GM19099 (cell line): ENCODE measurements around the gene OSTN.

Source experiments
- POLR2A ChIP-seq: IDR thresholded peaks from 3 replicates; pipeline ENCODE4 v1.6.1; 2011; ENCODE audit warnings: low read depth; ENCODE audit not compliant: insufficient read length; ENCODE audit errors: extremely low read depth

The OSTN gene

DNA sequence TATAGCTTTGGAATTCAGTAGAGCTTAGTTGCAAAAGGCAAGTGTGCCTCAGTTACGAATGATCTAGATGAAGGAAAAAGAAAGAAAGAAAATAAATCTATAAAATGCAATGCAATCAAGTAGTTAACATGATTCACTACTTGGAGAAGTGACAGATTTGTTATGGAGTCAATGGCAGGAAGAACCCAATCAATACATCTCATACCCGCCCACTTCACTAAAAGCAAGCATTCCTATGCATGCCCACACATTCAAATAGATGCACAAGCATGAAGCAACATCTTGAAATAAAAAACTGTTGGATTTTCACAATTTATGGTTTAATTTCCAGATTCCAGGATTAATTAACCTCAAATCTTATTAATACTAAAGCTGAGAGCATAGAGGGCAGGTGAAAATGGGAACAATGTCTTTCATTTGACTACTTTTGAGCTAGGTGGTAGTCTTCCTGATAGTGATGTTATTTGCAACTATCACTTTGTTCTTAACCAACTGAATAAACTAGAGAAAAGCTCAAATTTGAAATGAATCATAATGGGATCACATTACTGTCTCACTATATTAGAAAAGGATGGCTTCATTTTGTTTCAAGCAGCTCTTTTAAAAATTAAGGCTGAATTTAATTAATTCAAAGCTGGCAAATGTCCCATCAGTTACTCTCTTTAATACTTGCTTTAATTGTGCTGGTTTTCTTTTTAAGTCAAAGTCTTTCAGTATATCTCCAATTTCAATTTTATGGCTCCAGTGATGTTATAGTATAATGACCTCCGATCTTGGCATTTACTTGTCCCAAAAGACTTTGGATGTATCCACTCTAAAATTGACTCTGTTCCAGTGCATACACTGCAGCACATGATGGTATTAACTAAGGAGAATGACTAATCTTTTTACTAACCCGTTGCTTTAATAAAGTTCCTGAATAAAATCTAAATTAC is 83.5 kb downstream of the OSTN start:
- TF ChIP-seq POLR2A = no peak

- TF ChIP-seq POLR2A = no peak
Measured at GRCh38 chr3:191283400-191283799, 84.4 kb downstream of the OSTN start.

DNA sequence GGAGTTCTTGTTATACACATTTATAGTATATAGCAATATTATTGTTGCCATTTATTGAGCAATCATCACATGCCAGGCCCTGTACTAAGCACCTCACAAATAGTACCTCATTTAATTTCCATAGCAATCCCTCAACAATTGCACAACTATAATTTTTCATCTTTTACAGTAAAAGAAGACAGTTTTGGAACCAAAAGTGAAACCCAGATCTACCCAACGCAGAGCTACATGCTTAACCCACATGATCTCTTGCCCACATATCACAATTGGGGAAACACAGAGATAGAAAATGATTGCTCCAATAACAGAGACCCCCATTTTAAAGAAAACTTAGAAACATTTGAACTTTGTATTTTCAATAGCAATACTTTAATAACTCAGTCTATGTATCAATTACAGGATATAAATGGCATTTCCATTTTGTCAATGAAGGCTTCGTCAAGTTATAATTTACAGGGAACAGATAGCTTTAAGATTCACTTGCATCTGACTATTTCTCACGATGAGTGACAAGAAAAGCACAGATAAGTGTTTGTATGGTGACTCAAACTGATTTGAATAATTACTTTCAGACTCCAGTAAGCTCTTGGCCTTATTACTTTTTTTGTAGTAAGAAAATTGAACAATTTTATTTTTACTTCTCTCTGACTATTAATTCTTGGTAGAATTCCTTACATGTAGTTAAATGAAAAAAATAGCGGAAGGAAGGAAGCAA is 91.4 kb downstream of the OSTN start:
- TF ChIP-seq POLR2A = no peak

DNA sequence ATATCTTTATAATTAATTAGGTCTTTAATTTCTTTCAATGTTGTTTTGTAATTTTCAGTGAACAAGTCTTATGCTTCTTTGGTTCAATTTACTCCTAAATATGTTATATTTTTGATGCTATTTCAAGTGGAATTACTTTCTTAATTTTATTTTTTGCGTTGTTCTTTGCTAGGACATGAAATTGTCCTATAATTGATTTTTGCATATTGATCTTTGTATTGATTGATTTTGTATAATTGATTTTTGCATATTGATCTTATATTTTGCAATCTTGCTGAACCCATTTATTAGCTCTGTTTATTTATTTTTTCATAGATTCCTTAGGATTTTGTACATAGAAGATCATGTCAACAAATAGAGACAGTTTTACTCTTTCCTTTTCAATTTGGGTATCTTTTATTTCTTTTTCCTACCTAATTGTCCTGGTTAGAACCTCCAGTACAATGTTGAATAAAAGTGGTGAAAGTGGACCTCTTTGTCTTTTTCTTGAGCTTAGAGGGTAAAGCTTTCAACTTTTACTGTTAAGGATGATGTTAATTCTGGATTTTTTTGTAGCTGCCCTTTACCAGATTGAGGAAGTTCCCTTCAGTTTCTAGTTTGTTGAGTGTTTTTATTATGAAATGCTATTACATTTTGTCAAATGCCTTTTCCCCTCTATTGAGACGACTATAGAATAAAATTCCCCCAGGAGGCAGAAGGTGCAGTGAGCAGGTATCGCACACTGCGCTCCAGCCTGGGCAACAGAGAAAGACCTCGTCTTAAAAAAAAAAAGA is 93.4 kb downstream of the OSTN start:
- TF ChIP-seq POLR2A = no peak

DNA sequence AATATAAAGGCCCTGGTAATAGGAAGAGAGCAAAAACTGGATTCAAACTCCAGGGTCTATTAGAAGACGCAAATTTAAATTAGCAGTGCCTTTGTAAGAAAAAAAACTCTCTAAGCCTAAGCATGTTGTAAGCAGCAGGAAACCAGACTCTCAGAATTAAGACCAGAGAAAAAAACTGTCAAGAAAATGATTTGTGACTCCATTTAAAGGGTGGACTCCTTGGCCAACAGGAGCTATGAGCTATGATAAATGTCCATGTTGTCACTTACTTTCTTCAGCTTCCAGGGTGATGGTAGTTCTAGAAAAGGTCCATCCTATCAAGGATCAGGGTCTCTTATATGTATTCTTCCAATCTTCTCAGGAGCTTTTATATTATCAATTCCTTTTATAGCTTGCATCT is 95.2 kb downstream of the OSTN start:
- no peak for TF ChIP-seq POLR2A

DNA sequence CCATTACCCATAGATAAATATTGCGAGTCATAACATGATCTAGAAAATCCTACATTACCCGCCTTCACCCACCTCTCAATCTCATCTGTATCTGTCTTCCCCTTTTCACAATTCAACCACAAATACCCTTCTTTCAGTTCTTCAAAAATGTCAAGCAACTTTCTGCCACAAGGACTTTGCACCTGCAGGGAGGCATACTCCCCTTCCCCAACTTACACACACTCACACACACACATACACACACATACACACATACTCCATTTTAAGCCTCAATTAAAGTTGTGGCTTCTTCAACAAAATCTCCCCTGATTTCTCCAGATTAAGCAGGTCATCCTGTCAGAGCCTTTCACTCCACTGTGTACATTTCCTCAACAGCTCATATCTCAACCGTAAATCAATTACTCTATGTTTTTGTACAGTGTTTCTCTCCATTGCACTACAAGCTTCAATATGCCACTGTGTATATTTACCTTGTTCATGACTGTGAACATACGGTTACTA is 97.0 kb downstream of the OSTN start:
- no peak for TF ChIP-seq POLR2A

DNA sequence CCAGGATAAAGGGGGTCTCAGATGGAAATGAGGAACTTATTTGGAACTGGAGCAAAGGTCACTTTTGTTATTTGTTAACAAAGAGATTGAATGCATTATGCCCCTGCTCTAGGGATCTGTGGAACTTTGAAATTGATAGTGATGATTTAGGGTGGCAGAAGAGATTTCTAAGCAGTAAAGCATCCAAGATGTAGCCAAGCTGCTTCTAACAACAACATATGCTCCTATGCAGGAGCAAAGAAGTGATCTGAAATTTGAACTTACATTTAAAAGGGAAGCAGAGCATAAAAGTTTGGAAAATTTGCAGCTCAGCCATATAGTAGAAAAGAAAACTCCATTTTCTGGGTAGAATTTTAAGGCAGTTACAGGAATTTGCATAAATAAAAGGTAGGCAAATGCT is 99.8 kb downstream of the OSTN start:
- no peak for TF ChIP-seq POLR2A

- no peak for TF ChIP-seq POLR2A
Measured at GRCh38 chr3:191300422-191300821, 101.4 kb downstream of the OSTN start.

DNA sequence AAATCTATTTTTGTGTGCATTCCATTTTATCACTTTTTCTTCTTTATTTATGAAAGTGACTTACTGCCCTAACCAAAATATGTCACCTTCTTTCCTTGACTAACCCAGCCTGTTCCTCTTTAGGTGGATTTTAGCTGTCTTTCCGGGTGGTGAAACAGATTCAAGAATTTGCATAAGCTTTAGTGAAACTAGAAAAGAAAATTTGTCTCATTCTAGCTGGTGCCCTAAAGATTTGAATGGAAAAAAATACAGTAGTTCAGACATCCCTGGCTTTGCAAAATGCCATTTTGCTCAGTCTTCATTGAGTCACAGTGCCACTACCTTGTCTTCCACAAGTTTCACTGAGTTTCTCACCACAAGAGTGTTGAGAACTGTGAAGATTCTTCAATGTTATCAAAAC is 102.0 kb downstream of the OSTN start:
- no peak for TF ChIP-seq POLR2A

DNA sequence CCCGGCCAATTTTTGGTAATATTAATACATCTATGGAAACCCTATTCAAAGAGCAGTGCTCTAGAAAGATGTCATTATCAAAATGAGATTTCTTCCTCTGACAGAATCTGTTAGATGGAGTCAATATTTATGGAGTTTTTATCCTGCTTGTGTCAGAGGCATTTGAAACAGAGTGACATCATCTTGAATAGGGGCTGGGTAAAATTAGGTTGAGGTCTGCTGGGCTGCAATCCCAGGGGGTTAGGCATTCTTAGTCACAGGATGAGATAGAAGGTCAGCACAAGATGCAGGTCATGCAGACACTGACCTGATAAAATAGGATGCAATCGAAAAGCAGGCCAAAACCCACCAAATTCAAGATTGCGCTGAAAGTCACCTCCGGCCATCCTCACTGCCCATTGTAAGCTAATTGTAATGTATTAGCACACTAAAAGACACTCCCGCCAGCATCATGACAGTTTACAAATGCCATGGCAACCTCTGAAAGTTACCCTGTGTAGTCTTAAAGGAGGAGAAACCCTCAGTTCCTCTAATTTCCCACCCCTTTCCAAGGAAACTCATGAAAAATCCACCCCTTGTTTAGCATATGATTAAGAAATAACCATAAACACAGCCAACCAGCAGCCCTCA is 102.9 kb downstream of the OSTN start:
- no peak for TF ChIP-seq POLR2A

- TF ChIP-seq POLR2A = no peak
Measured at GRCh38 chr3:191302451-191302850, 103.4 kb downstream of the OSTN start.

GRCh38 chr3:191303596-191303995 is 104.6 kb downstream of the OSTN start:
- TF ChIP-seq POLR2A = no peak

- no peak for TF ChIP-seq POLR2A
Measured at GRCh38 chr3:191306428-191306827, 107.4 kb downstream of the OSTN start.

- no peak for TF ChIP-seq POLR2A
Measured at GRCh38 chr3:191307341-191307740, 108.3 kb downstream of the OSTN start.

- TF ChIP-seq POLR2A = no peak
Measured at GRCh38 chr3:191313296-191313695, 114.3 kb downstream of the OSTN start.
